SK-N-MC (cell line): ENCODE data around the gene LRIG2.

ENCODE experiments used
- EZH2 ChIP-seq: fragments of 200-600 bp; sonication (generic); IDR thresholded peaks from one replicate; pipeline ENCODE4 v1.6.1; 2017; ENCODE audit warnings: antibody characterized with exemption
- POLR2AphosphoS5 ChIP-seq: IDR thresholded peaks from 2 replicates; pipeline ENCODE4 v1.6.1; 2012; ENCODE audit warnings: mild to moderate bottlenecking, low read depth, low read length, borderline replicate concordance

- TF ChIP-seq POLR2AphosphoS5 (no peak), EZH2 (no peak)
Measured at GRCh38 chr1:113091988-113092594, 19.1 kb downstream of the LRIG2 start.
